Heart left ventricle (tissue), 16 donors: ENCODE results near the gene UCN. TPM values are rescaled to one million over a fixed set of nuclear protein-coding genes. Genes with fewer than 3 reads are reported as not detected.
A peak's percentile ranks its signal among the peaks of the same experiment; 100 is the strongest.
"Not testable (repeated sequence)": the region's sequence is repeated elsewhere in the genome, so short reads cannot be mapped to it uniquely, and the experiment has no call there.

ENCODE experiments used
- ATAC-seq, 4 donors: fragments of 200-7000 bp; cut with Tn5 transposase; one replicate each; pipeline ENCODE4 v1.9.1; 2020 to 2022; ENCODE audit warnings: moderate library complexity in 4 of 4, mild to moderate bottlenecking in 3 of 4, moderate number of reproducible peaks in 1 of 4
- DNase-seq, 5 donors: peaks; one replicate each; pipeline ENCODE4 v3.0.0-alpha.2; 2020
- H3K27ac ChIP-seq, 12 donors: fragments of 200-600 bp; sonication (generic) in 4 of 12; one replicate each; pipeline versions ENCODE4 v1.5.0 to v1.8.0; 2016 to 2022; ENCODE audit warnings: mild to moderate bottlenecking in 2 of 12
- H3K27me3 ChIP-seq, 9 donors: fragments of 200-600 bp; sonication (generic) in 2 of 9; one replicate each; pipeline versions ENCODE4 v1.5.1 to v1.8.0; 2016 to 2022; ENCODE audit warnings: mild to moderate bottlenecking in 3 of 9
- H3K36me3 ChIP-seq, 9 donors: fragments of 200-600 bp; sonication (generic) in 2 of 9; one replicate each; pipeline versions ENCODE4 v1.5.0 to v1.8.0; 2018 to 2022; ENCODE audit warnings: mild to moderate bottlenecking in 2 of 9
- H3K4me1 ChIP-seq, 12 donors: fragments of 200-600 bp; sonication (generic) in 4 of 12; one replicate each; pipeline versions ENCODE4 v1.5.0 to v1.8.0; 2016 to 2022; ENCODE audit warnings: mild to moderate bottlenecking in 3 of 12
- H3K4me3 ChIP-seq, 12 donors: fragments of 200-600 bp; sonication (generic) in 4 of 12; one replicate each; pipeline versions ENCODE4 v1.5.0 to v1.8.0; 2017 to 2022; ENCODE audit warnings: mild to moderate bottlenecking in 9 of 12, moderate library complexity in 4 of 12
- H3K9me3 ChIP-seq, 12 donors: fragments of 200-600 bp; sonication (generic) in 4 of 12; one replicate each; pipeline versions ENCODE4 v1.5.0 to v1.8.0; 2016 to 2022; ENCODE audit warnings: mild to moderate bottlenecking in 1 of 12
- POLR2A ChIP-seq, 2 donors: fragments of 450-650 bp; IDR thresholded peaks; one replicate each; pipeline ENCODE4 v1.6.1; 2017; ENCODE audit warnings: antibody characterized with exemption in 2 of 2, mild to moderate bottlenecking in 2 of 2, moderate library complexity in 2 of 2
- WGBS, 4 donors: extraction: QIAGEN DNeasy Blood & Tissue Kit in 2 of 4; methylation state at CpG; one replicate each; pipeline versions ENCODE4 v1.1.5 to v1.1.7; 2013 to 2018; 5-methylcytosine and 5-hydroxymethylcytosine counted together
- intact Hi-C, 10 donors: fragments of 100-400 bp; cut with DNase I; formaldehyde crosslinking; loops; one replicate each; pipeline versions ENCODE4 v1.11.1 to v1.14.2; 2022
- polyA plus RNA-seq, 2 donors: library from polyadenylated mRNA; stranded (reverse); fragments of 200-250 nt; gene quantifications; one replicate each; pipeline ENCODE4 v1.2.3, GENCODE V29; 2013
- total RNA-seq, 9 donors: library from RNA; depleted of rRNA in 2 of 9; stranded (reverse); fragments of >200 nt in 2 of 9; fragmentation: NEBNext Ultra II Directional in 3 of 9; extraction: Animal tissue kit (Norgen Biotek cat#: 25700) in 3 of 9; gene quantifications; one replicate each; pipeline versions ENCODE4 v1.1.0 to v1.2.4, GENCODE V29; 2016 to 2023
- TF ChIP-seq, protein P1 (sequence below), 12 donors: fragments of 200-600 bp; sonication (generic) in 4 of 12; IDR thresholded peaks; one replicate each; pipeline versions ENCODE4 v1.5.0 to v1.8.0; 2018 to 2022; ENCODE audit warnings: antibody characterized with exemption in 12 of 12, mild to moderate bottlenecking in 5 of 12
- donor health status: ischemic (EF 13 %, LVEDD 7.1; RV severe dilation, severe dysfunction).
- donor health status: healthy with polysubstance abuse.
- donor health status: DM: no; HTN: yes; CAD: no.
- donor health status: DM: no; HTN: no; CAD: no.
- donor health status: ischemic (EF 25% LVEDD 6.9; RV normal size, moderate dysfunction).
- donor health status: ischemic (EF 25% LVEDD 5.7; RV mildly dilated, moderate dysfunction).
- donor health status: healthy.
- donor health status: DM: yes; HTN: yes; CAD: no.
- donor health status: ischemic (EF 35%, LVEDD 5.7; RV mildly dilated, moderate dysfunction).
- donor health status: nonischemic (EF 11% LVEDD 7.7; RV severe dilation, severe dysfunction).
- donor health status: DM: yes; HTN: yes; CAD: no.
- donor health status: PGD.
- donor health status: ischemic (EF 29% LVEDD 5.4; RV normal size, mild dysfunction).
- donor health status: nonischemic (EF 23%, LVEDD 6.1; RV moderate dilation, normal function).

The UCN gene
- total and polyA plus RNA-seq, 11 donors, result 0.60 to 2.5 (median 1.3) TPM

GRCh38 chr2:27322301-27322765 is 14.1 kb upstream of the UCN start:
- H3K4me3 ChIP-seq, result peak overlapping the region; percentile 62 to 95 (median 74)
- 2 to 4% (median 3%) methylated on average over 10 of the region's 10 CpGs for WGBS, 4 donors
- H3K36me3 ChIP-seq, result peaks cover 0 to 24% (median 18%) of the 10 kb centered on the region in 9 donors
- no peaks in the 10 kb centered on the region for H3K27me3 ChIP-seq
- TF ChIP-seq, protein P1, sequence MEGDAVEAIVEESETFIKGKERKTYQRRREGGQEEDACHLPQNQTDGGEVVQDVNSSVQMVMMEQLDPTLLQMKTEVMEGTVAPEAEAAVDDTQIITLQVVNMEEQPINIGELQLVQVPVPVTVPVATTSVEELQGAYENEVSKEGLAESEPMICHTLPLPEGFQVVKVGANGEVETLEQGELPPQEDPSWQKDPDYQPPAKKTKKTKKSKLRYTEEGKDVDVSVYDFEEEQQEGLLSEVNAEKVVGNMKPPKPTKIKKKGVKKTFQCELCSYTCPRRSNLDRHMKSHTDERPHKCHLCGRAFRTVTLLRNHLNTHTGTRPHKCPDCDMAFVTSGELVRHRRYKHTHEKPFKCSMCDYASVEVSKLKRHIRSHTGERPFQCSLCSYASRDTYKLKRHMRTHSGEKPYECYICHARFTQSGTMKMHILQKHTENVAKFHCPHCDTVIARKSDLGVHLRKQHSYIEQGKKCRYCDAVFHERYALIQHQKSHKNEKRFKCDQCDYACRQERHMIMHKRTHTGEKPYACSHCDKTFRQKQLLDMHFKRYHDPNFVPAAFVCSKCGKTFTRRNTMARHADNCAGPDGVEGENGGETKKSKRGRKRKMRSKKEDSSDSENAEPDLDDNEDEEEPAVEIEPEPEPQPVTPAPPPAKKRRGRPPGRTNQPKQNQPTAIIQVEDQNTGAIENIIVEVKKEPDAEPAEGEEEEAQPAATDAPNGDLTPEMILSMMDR (IDR thresholded peaks at IDR 0.05), result no peak
- TF ChIP-seq POLR2A (IDR thresholded peaks at IDR 0.05), result no peak
- ATAC-seq (peak; percentile 4 to 44 (median 34)), DNase-seq (peak in 2 of 5 donors; percentile 25 to 58)
- intact Hi-C loops, result loop anchor here in 4 of 10 donors (2.0 to 5.0 kb wide), 3 partner anchors 34 to 50 kb away; partner anchors contain the start of genes GTF3C2 (in 3 of the 4), EIF2B4 (in 1 of the 4) and SNX17 (in 1 of the 4)
- H3K9me3 ChIP-seq, result no peaks in the 10 kb centered on the region
- H3K27ac ChIP-seq, result peak overlapping the region; percentile 83 to 99 (median 92)
- H3K4me1 ChIP-seq, result peaks cover 4 to 40% (median 23%) of the 10 kb centered on the region in 12 donors

GRCh38 chr2:27320958-27321543 is 12.8 kb upstream of the UCN start:
- 24 to 67% (median 39%) methylated on average over 3 to 8 of the region's 8 CpGs for WGBS, 4 donors

DNA sequence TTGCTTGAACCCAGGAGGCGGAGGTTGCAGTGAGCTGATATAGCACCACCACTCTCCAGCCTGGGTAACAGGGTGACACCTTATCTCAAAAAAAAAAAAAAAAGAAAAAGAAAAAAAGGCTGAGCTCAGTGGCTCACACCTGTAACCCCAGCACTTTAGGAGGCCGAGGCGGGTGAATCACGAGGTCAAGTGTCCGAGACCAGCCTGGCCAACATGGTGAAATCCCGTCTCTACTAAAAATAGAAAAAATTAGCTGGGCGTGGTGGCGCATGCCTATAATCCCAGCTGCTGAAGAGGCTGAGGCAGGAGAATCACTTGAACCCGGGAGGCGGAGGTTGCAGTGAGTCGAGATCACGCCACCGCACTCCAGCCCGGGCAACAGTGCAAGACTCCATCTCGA is 11.6 kb upstream of the UCN start:
- DNase-seq, ATAC-seq, H3K27me3 ChIP-seq, H3K9me3 ChIP-seq, H3K4me3 ChIP-seq: not testable (repeated sequence)
- H3K36me3 ChIP-seq, result peaks cover 0 to 18% (median 4%) of the 10 kb centered on the region in 9 donors
- peaks cover 4 to 48% (median 23%) of the 10 kb centered on the region in 12 donors for H3K4me1 ChIP-seq
- intact Hi-C loops, result loop anchor here in 3 of 10 donors (5.0 kb wide), 2 partner anchors 37 to 52 kb away; partner anchors contain the start of genes GTF3C2 (in 2 of the 3), EIF2B4 (in 1 of the 3) and SNX17 (in 1 of the 3)
- peak overlapping the region in 1 of 12 donors; percentile 96 for H3K27ac ChIP-seq
- WGBS, 4 donors, result 87 to 95% (median 92%) methylated on average over 15 of the region's 15 CpGs

More at GRCh38 chr2:27320958-27321543, 12.8 kb upstream of the UCN start:
- peak in 1 of 2 donors; percentile 41 for TF ChIP-seq POLR2A (IDR thresholded peaks at IDR 0.05)
- TF ChIP-seq, protein P1 (IDR thresholded peaks at IDR 0.05), result peak in 11 of 12 donors; percentile 15 to 56 (median 29)
- intact Hi-C loops, result loop anchor here in 3 of 10 donors (5.0 kb wide), 2 partner anchors 36 to 51 kb away; partner anchors contain the start of genes GTF3C2 (in 2 of the 3), EIF2B4 (in 1 of the 3) and SNX17 (in 1 of the 3)
- no peaks in the 10 kb centered on the region for H3K27me3 ChIP-seq
- ATAC-seq (peak; percentile 76 to 82 (median 80)), DNase-seq (peak; percentile 68 to 93 (median 78))
- peaks cover 4 to 46% (median 23%) of the 10 kb centered on the region in 12 donors for H3K4me1 ChIP-seq
- H3K4me3 ChIP-seq, result peak overlapping the region in 1 of 12 donors; percentile 27
- H3K36me3 ChIP-seq, result peaks cover 0 to 15% (median 6%) of the 10 kb centered on the region in 9 donors
- H3K9me3 ChIP-seq, result no peaks in the 10 kb centered on the region
- peak overlapping the region in 11 of 12 donors; percentile 24 to 99 (median 92) for H3K27ac ChIP-seq

DNA sequence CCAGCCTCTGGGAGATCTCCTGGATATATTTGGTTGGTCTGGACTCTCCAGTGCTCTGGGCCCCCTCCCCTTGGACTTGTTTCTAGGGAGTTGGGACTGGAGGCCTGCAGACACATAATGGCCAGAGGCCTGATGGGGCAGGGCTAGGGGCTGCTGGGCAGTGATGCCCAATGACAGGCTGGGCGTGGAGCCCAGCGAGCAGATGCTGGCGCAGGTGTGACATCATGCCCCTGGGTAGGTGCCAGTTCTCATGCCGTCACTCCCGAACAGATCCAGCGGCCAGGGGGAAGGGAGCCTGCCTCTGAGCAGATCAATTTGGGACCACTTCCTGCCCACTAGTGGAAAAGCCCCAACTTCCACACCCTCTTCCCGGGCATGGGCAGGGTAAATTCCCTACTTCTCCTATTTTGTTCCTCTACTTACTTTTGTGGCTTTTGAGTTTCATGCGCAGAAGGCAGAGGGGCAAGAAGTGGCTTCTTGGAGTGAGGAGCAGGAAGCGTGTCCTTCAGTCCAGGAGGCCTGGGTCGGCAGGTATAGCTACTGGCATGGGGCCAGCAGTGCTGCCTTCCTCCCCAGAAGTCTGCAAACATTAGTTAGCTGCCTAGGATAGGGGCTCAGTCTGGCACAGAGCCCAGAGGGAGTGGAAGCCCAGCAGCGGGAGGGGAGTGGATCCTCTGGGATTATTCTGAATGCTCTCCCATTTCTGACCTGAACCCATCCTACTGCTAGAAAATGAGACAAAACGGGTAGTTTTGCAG is 8.6 kb upstream of the UCN start:
- Histone ChIP-seq H3K36me3 (peaks cover 0 to 18% (median 4%) of the 10 kb centered on the region in 9 donors), H3K9me3 (no peaks in the 10 kb centered on the region), H3K4me1 (peaks cover 0 to 31% (median 9%) of the 10 kb centered on the region in 12 donors), H3K27me3 (no peaks in the 10 kb centered on the region), H3K27ac (peak overlapping the region in 2 of 12 donors; percentile 38 to 42), H3K4me3 (no peak overlapping the region)
- intact Hi-C loops, result no loop called here
- 68 to 77% (median 73%) methylated on average over 12 of the region's 12 CpGs for WGBS, 4 donors
- DNase-seq, result peak in 3 of 5 donors; percentile 38 to 77 (median 57)
- ATAC-seq, result peak; percentile 14 to 52 (median 37)
- no peak for TF ChIP-seq POLR2A (IDR thresholded peaks at IDR 0.05)
- TF ChIP-seq, protein P1 (IDR thresholded peaks at IDR 0.05), result no peak
